GM12878 (cell line): ENCODE data around the gene EFTUD2. TPM values are rescaled to one million over a fixed set of nuclear protein-coding genes. Genes with fewer than 3 reads are reported as not detected.

ENCODE experiments used
- BACH1 ChIP-seq: fragments of 450-650 bp; IDR thresholded peaks from 2 replicates; pipeline ENCODE4 v1.6.1; 2017; ENCODE audit warnings: mild to moderate bottlenecking, borderline replicate concordance
- BCL3 ChIP-seq: IDR thresholded peaks from 2 replicates; pipeline ENCODE4 v1.6.1; 2011; ENCODE audit warnings: borderline replicate concordance, low read depth, mild to moderate bottlenecking, moderate library complexity, low read length; ENCODE audit not compliant: insufficient read depth, poor library complexity, severe bottlenecking
- BHLHE40 ChIP-seq, 2 experiments: fragments of 450-650 bp in 1 of 2; IDR thresholded peaks; 2 replicates each; pipeline ENCODE4 v1.6.1; 2011 to 2017; ENCODE audit warnings: low read depth in 2 of 2, borderline replicate concordance in 1 of 2, improper control_type of control experiment in 1 of 2, low read length in 1 of 2, mild to moderate bottlenecking in 1 of 2
- CBX5 ChIP-seq: sonication (generic); IDR thresholded peaks from 2 replicates; pipeline ENCODE4 v1.6.1; 2016; ENCODE audit warnings: low read depth, moderate library complexity, mild to moderate bottlenecking, inconsistent platforms
- E4F1 ChIP-seq: fragments of 450-650 bp; IDR thresholded peaks from 2 replicates; pipeline ENCODE4 v1.6.1; 2018; ENCODE audit warnings: borderline replicate concordance, mild to moderate bottlenecking; ENCODE audit not compliant: partially characterized antibody
- HDGF ChIP-seq: fragments of 450-650 bp; IDR thresholded peaks from 2 replicates; pipeline ENCODE4 v1.6.1; 2016; ENCODE audit warnings: antibody characterized with exemption
- MTA3 ChIP-seq: IDR thresholded peaks from 2 replicates; pipeline ENCODE4 v1.6.1; 2012; ENCODE audit warnings: low read length, inconsistent platforms, borderline replicate concordance
- USF2 ChIP-seq: IDR thresholded peaks from 2 replicates; pipeline ENCODE4 v1.6.1; 2011; ENCODE audit warnings: low read depth, low read length, improper control_type of control experiment, borderline replicate concordance
- polyA plus RNA-seq, 11 experiments: library from polyadenylated mRNA; depleted of rRNA in 4 of 11; unstranded in 6 of 11; stranded (reverse) in 5 of 11; fragments of >200 nt; fragmentation: Nextera tagmentation in 4 of 11; fragmentation: Illumina TruSeq in 1 of 11; extraction: Ambion mirVana in 4 of 11; extraction: Trizol in 1 of 11; gene quantifications; 1 replicate in 1 of 11; 2 replicates in 10 of 11; pipeline versions ENCODE4 v1.2.1 to v1.2.3, GENCODE V29; 2011 to 2016; ENCODE audit warnings: inconsistent platforms in 2 of 11, missing spikeins in 2 of 11, low read depth in 1 of 11
- total RNA-seq, 4 experiments: library from RNA; depleted of rRNA in 3 of 4; stranded (reverse); fragments of >200 nt in 3 of 4; fragmentation: Illumina TruSeq in 1 of 4; extraction: Trizol in 1 of 4; gene quantifications; 2 replicates each; pipeline versions ENCODE4 v1.2.1 to v1.2.3, GENCODE V29; 2013 to 2021

EFTUD2 gene
- total and polyA plus RNA-seq, 10 of the 15 experiments (the other 5 are each of a cell fraction or from before 2014, with no cell fraction given): 33.0 to 198 (median 126) TPM

GRCh38 chr17:44830359-44831288 is 68.6 kb downstream of the EFTUD2 start (continued):
- TF ChIP-seq BACH1 (peak; percentile 54; the same call in 1 of the 2 replicates), E4F1 (no peak), HDGF (no peak), USF2 (no peak), MTA3 (no peak), BCL3 (no peak), BHLHE40 (IDR thresholded peaks at IDR 0.05; ENCODE audit: borderline replicate concordance in 1 of 2, low read depth in 2 of 2, low read length in 1 of 2) (peak; percentile 37 to 86; a peak in 3 of 4 replicates), CBX5 (no peak)
